Body of pancreas (tissue), 4 donors: Measurements from ENCODE around the gene CETP.
"Not testable (repeated sequence)": the region's sequence is repeated elsewhere in the genome, so short reads cannot be mapped to it uniquely, and the experiment has no call there.

Experiments used
- CTCF ChIP-seq, 7 experiments: fragments of 450-650 bp in 4 of 7; fragments of 200-600 bp in 3 of 7; sonication (generic) in 3 of 7; IDR thresholded peaks; one replicate each; pipeline ENCODE4 v1.5.1; 2016 to 2019; ENCODE audit warnings: antibody characterized with exemption in 7 of 7
- POLR2A ChIP-seq, 3 donors: fragments of 450-650 bp; IDR thresholded peaks; one replicate each; pipeline ENCODE4 v1.6.1; 2016; ENCODE audit warnings: antibody characterized with exemption in 3 of 3, mild to moderate bottlenecking in 2 of 3

GRCh38 chr16:56986908-56987307, 25.2 kb downstream of the CETP start:
- not testable (repeated sequence) for TF ChIP-seq POLR2A, CTCF (IDR thresholded peaks at IDR 0.05)
